GM23338 (cell line): ENCODE results near the gene SCAANT1. TPM values are rescaled to one million over a fixed set of nuclear protein-coding genes. Genes with fewer than 3 reads are reported as not detected.

ENCODE experiments used
- ATAC-seq: fragments of 200-7000 bp; cut with Tn5 transposase; 3 replicates; pipeline ENCODE4 v1.9.1; 2020
- DNase-seq: peaks from one replicate; pipeline ENCODE4 v3.0.0-alpha.2; 2015; ENCODE audit warnings: low spot score
- H2AFZ ChIP-seq: fragments of 200-600 bp; sonication (generic); 2 replicates; pipeline ENCODE4 v1.8.0; 2016; ENCODE audit warnings: antibody characterized with exemption, mild to moderate bottlenecking, moderate library complexity
- H3F3A ChIP-seq: fragments of 200-600 bp; sonication (generic); replicated peaks from 2 replicates; pipeline ENCODE4 v1.8.0; 2017; ENCODE audit warnings: antibody characterized with exemption, mixed run types, low read depth
- H3K27ac ChIP-seq: fragments of 200-600 bp; sonication (generic); 2 replicates; pipeline ENCODE4 v1.6.1; 2016; ENCODE audit warnings: low read depth
- H3K27me3 ChIP-seq: fragments of 200-600 bp; sonication (generic); 2 replicates; pipeline ENCODE4 v1.8.0; 2016; ENCODE audit warnings: mild to moderate bottlenecking, mixed run types, moderate library complexity; ENCODE audit not compliant: insufficient read depth
- H3K36me3 ChIP-seq: fragments of 200-600 bp; sonication (generic); 2 replicates; pipeline ENCODE4 v1.8.0; 2016; ENCODE audit warnings: mild to moderate bottlenecking; ENCODE audit not compliant: insufficient read depth
- H3K4me1 ChIP-seq: fragments of 200-600 bp; sonication (generic); 2 replicates; pipeline ENCODE4 v1.8.0; 2016; ENCODE audit warnings: mild to moderate bottlenecking, moderate library complexity; ENCODE audit not compliant: insufficient read depth
- H3K4me2 ChIP-seq: fragments of 200-600 bp; sonication (generic); 2 replicates; pipeline ENCODE4 v1.7.1; 2017; ENCODE audit warnings: mixed run types
- H3K4me3 ChIP-seq: fragments of 200-600 bp; sonication (generic); 2 replicates; pipeline ENCODE4 v1.6.1; 2016; ENCODE audit warnings: mixed run types
- H3K79me2 ChIP-seq: fragments of 200-600 bp; sonication (generic); replicated peaks from 2 replicates; pipeline ENCODE4 v1.8.0; 2017; ENCODE audit warnings: mild to moderate bottlenecking; ENCODE audit not compliant: insufficient read depth
- H3K9me2 ChIP-seq: fragments of 200-600 bp; sonication (generic); 2 replicates; pipeline ENCODE4 v1.8.0; 2017; ENCODE audit not compliant: insufficient read depth
- H4K20me1 ChIP-seq: fragments of 200-600 bp; sonication (generic); replicated peaks from 2 replicates; pipeline ENCODE4 v1.8.0; 2017; ENCODE audit warnings: mild to moderate bottlenecking; ENCODE audit not compliant: insufficient read depth
- H3K27ac Mint-ChIP-seq: 2 replicates; pipeline ENCODE4 v1.8.0; 2020; ENCODE audit warnings: inconsistent platforms, mild to moderate bottlenecking, moderate library complexity, mixed read lengths
- H3K27me3 Mint-ChIP-seq: 3 replicates; pipeline ENCODE4 v1.8.0; 2022; ENCODE audit warnings: low read depth, mild to moderate bottlenecking, moderate library complexity, mixed read lengths, inconsistent platforms; ENCODE audit not compliant: insufficient read depth, poor library complexity
- H3K36me3 Mint-ChIP-seq: 3 replicates; pipeline ENCODE4 v1.8.0; 2021; ENCODE audit warnings: low read depth, mild to moderate bottlenecking, inconsistent platforms, moderate library complexity, mixed read lengths
- H3K4me1 Mint-ChIP-seq: 3 replicates; pipeline ENCODE4 v1.8.0; 2020; ENCODE audit warnings: mild to moderate bottlenecking, inconsistent platforms, mixed read lengths
- H3K4me3 Mint-ChIP-seq: 3 replicates; pipeline ENCODE4 v1.8.0; 2021; ENCODE audit warnings: moderate library complexity, mild to moderate bottlenecking, inconsistent platforms, mixed read lengths
- H3K9me3 Mint-ChIP-seq: 3 replicates; pipeline ENCODE4 v1.8.0; 2020; ENCODE audit warnings: moderate library complexity, mild to moderate bottlenecking, inconsistent platforms, mixed read lengths
- CREB1 ChIP-seq: fragments of 250-450 bp; sonication (Bioruptor Pico); IDR thresholded peaks from 2 replicates; pipeline ENCODE4 v1.5.0; 2020; ENCODE audit warnings: low read depth, mild to moderate bottlenecking, moderate library complexity
- EZH2 ChIP-seq: fragments of 200-600 bp; sonication (generic); IDR thresholded peaks from one replicate; pipeline ENCODE4 v1.8.0; 2017; ENCODE audit warnings: antibody characterized with exemption, mild to moderate bottlenecking, low read depth; ENCODE audit not compliant: unreplicated experiment
- EZH2phosphoT487 ChIP-seq: fragments of 200-600 bp; sonication (generic); IDR thresholded peaks from one replicate; pipeline ENCODE4 v1.8.1; 2018; ENCODE audit warnings: antibody characterized with exemption; ENCODE audit not compliant: unreplicated experiment
- JUNB ChIP-seq: IDR thresholded peaks from one replicate; pipeline ENCODE4 v1.6.1; 2016; ENCODE audit warnings: antibody characterized with exemption; ENCODE audit not compliant: unreplicated experiment
- NANOG ChIP-seq: IDR thresholded peaks from 2 replicates; pipeline ENCODE4 v1.6.1; 2016; ENCODE audit warnings: antibody characterized with exemption, borderline replicate concordance
- POLR2AphosphoS5 ChIP-seq: IDR thresholded peaks from 2 replicates; pipeline ENCODE4 v1.6.1; 2016; ENCODE audit warnings: antibody characterized with exemption, low read depth
- STAT1 ChIP-seq: IDR thresholded peaks from one replicate; pipeline ENCODE4 v1.6.1; 2016; ENCODE audit warnings: antibody characterized with exemption; ENCODE audit not compliant: unreplicated experiment
- ZNF114 ChIP-seq: fragments of 250-450 bp; sonication (Bioruptor Pico); IDR thresholded peaks from 2 replicates; pipeline ENCODE4 v1.5.0; 2020; ENCODE audit warnings: mild to moderate bottlenecking, moderate library complexity
- ZNF331 ChIP-seq: fragments of 250-450 bp; sonication (Bioruptor Pico); IDR thresholded peaks from 2 replicates; pipeline ENCODE4 v1.5.0; 2020; ENCODE audit warnings: low read depth, mild to moderate bottlenecking, moderate library complexity
- ZNF462 ChIP-seq: fragments of 250-450 bp; sonication (Bioruptor Pico); IDR thresholded peaks from 2 replicates; pipeline ENCODE4 v1.5.0; 2020; ENCODE audit warnings: mild to moderate bottlenecking, moderate library complexity
- polyA plus RNA-seq: library from polyadenylated mRNA; unstranded; fragments of >200 nt; fragmentation: Nextera tagmentation; extraction: Ambion mirVana; gene quantifications from 2 replicates; pipeline ENCODE4 v1.2.1, GENCODE V29; 2016
- total RNA-seq: library from RNA; depleted of rRNA; stranded (reverse); fragments of >200 nt; shearing (Covaris generic); gene quantifications from 2 replicates; pipeline ENCODE4 v1.2.3, GENCODE V29; 2014
- TF ChIP-seq, protein P1 (sequence below): IDR thresholded peaks from 2 replicates; pipeline ENCODE4 v1.6.1; 2016; ENCODE audit warnings: antibody characterized with exemption
- TF ChIP-seq, protein P2 (sequence below): IDR thresholded peaks from one replicate; pipeline ENCODE4 v1.6.1; 2018; ENCODE audit warnings: antibody characterized with exemption; ENCODE audit not compliant: unreplicated experiment

Gene SCAANT1
- total and polyA plus RNA-seq, 2 experiments from 2014 or later, result 1.2 TPM; not detected in 1

DNA sequence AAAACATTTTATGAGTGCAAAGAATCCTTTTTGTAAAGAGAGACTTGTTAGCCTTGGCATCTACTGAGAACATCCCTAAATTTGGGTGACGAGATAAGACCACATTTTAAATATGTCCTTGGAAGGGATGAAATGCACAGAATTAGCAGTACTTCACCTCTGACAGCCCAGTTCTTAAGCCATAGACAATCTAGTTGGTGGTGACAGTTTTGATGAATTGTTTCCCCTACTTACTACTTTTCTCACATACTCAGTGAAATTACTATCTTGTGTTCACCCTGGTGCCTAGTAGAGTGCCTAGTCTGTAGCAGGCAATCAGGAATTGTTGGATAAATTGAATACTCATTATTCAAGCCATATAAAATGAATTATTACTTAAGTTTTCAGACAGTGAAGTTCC is 3.4 kb downstream of the SCAANT1 start:
- Histone ChIP-seq H4K20me1 (no peaks in the 10 kb centered on the region), H3K4me1 (peaks cover 5% of the 10 kb centered on the region), H3K4me3 (no peak overlapping the region), H3F3A (no peaks in the 10 kb centered on the region), H3K79me2 (peaks cover 7% of the 10 kb centered on the region; the same call in 1 of the 2 replicates), H3K27ac (no peak overlapping the region), H3K9me2 (no peaks in the 10 kb centered on the region), H3K27me3 (peaks cover 11% of the 10 kb centered on the region), H3K36me3 (no peaks in the 10 kb centered on the region; the same call in 1 of the 2 replicates), H3K4me2 (no peak overlapping the region), H2AFZ (no peak overlapping the region)
- no peaks in the 10 kb centered on the region for H3K9me3 Mint-ChIP-seq
- no peak overlapping the region for H3K4me3 Mint-ChIP-seq
- H3K27me3 Mint-ChIP-seq, result peaks cover 5% of the 10 kb centered on the region
- no peaks in the 10 kb centered on the region for H3K36me3 Mint-ChIP-seq
- H3K4me1 Mint-ChIP-seq, result peaks cover 36% of the 10 kb centered on the region
- no peak for TF ChIP-seq EZH2phosphoT487
- TF ChIP-seq CREB1 (CRISPR knock-in tag), result no peak
- TF ChIP-seq, protein P1, sequence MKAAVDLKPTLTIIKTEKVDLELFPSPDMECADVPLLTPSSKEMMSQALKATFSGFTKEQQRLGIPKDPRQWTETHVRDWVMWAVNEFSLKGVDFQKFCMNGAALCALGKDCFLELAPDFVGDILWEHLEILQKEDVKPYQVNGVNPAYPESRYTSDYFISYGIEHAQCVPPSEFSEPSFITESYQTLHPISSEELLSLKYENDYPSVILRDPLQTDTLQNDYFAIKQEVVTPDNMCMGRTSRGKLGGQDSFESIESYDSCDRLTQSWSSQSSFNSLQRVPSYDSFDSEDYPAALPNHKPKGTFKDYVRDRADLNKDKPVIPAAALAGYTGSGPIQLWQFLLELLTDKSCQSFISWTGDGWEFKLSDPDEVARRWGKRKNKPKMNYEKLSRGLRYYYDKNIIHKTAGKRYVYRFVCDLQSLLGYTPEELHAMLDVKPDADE, result no peak
- no peak for TF ChIP-seq ZNF114 (CRISPR knock-in tag)
- no peak for TF ChIP-seq STAT1
- TF ChIP-seq, protein P2, sequence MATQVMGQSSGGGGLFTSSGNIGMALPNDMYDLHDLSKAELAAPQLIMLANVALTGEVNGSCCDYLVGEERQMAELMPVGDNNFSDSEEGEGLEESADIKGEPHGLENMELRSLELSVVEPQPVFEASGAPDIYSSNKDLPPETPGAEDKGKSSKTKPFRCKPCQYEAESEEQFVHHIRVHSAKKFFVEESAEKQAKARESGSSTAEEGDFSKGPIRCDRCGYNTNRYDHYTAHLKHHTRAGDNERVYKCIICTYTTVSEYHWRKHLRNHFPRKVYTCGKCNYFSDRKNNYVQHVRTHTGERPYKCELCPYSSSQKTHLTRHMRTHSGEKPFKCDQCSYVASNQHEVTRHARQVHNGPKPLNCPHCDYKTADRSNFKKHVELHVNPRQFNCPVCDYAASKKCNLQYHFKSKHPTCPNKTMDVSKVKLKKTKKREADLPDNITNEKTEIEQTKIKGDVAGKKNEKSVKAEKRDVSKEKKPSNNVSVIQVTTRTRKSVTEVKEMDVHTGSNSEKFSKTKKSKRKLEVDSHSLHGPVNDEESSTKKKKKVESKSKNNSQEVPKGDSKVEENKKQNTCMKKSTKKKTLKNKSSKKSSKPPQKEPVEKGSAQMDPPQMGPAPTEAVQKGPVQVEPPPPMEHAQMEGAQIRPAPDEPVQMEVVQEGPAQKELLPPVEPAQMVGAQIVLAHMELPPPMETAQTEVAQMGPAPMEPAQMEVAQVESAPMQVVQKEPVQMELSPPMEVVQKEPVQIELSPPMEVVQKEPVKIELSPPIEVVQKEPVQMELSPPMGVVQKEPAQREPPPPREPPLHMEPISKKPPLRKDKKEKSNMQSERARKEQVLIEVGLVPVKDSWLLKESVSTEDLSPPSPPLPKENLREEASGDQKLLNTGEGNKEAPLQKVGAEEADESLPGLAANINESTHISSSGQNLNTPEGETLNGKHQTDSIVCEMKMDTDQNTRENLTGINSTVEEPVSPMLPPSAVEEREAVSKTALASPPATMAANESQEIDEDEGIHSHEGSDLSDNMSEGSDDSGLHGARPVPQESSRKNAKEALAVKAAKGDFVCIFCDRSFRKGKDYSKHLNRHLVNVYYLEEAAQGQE, result no peak
- TF ChIP-seq ZNF462, result no peak
- no peak for TF ChIP-seq EZH2
- no peak for TF ChIP-seq NANOG
- no peak for TF ChIP-seq JUNB
- no peak for TF ChIP-seq ZNF331 (CRISPR knock-in tag)
- no peak for TF ChIP-seq POLR2AphosphoS5
- no peak for DNase-seq
- H3K27ac Mint-ChIP-seq, result no peak overlapping the region
- ATAC-seq, result no peak
